CD4-positive, alpha-beta T cell treated with Interferon alpha-2 for 1 hour (primary cell): ENCODE results near the gene MESD.

Experiments
- DNase-seq, 2 donors: peaks; one replicate each; pipeline ENCODE4 v3.0.0-alpha.2; 2020 to 2022

The MESD gene

GRCh38 chr15:80932989-80933388 lies 56.6 kb downstream of the MESD start:
- DNase-seq, result no peak

GRCh38 chr15:80932513-80932815 lies 57.2 kb downstream of the MESD start:
- no peak for DNase-seq

GRCh38 chr15:80931721-80932512 lies 57.7 kb downstream of the MESD start:
- no peak for DNase-seq

- no peak for DNase-seq
These were observed 58.4 kb downstream of the MESD start for GRCh38 chr15:80931191-80931590.

- no peak for DNase-seq
These were observed 59.9 kb downstream of the MESD start for GRCh38 chr15:80929689-80930088.

- no peak for DNase-seq
These were observed 60.4 kb downstream of the MESD start for GRCh38 chr15:80929225-80929624.

GRCh38 chr15:80926126-80926525 lies 63.5 kb downstream of the MESD start:
- DNase-seq, result no peak

- no peak for DNase-seq
These were observed 64.0 kb downstream of the MESD start for GRCh38 chr15:80925597-80926059.

GRCh38 chr15:80924278-80924677 lies 65.3 kb downstream of the MESD start:
- DNase-seq, result no peak

- no peak for DNase-seq
These were observed 66.0 kb downstream of the MESD start for GRCh38 chr15:80923668-80924067.

GRCh38 chr15:80921736-80922410 lies 67.7 kb downstream of the MESD start:
- no peak for DNase-seq

GRCh38 chr15:80920271-80920699 lies 69.3 kb downstream of the MESD start:
- no peak for DNase-seq

- DNase-seq, result no peak
These were observed 71.3 kb downstream of the MESD start for GRCh38 chr15:80918196-80918783.

GRCh38 chr15:80916056-80916455 lies 73.6 kb downstream of the MESD start:
- no peak for DNase-seq

- no peak for DNase-seq
These were observed 74.1 kb downstream of the MESD start for GRCh38 chr15:80915472-80915871.

- DNase-seq, result no peak
These were observed 76.1 kb downstream of the MESD start for GRCh38 chr15:80913541-80913940.

GRCh38 chr15:80912673-80913072 lies 76.9 kb downstream of the MESD start:
- no peak for DNase-seq

GRCh38 chr15:80911821-80912220 lies 77.8 kb downstream of the MESD start:
- DNase-seq, result no peak

- no peak for DNase-seq
These were observed 83.4 kb downstream of the MESD start for GRCh38 chr15:80906159-80906766.

GRCh38 chr15:80904998-80905397 lies 84.6 kb downstream of the MESD start:
- no peak for DNase-seq

GRCh38 chr15:80902298-80902801 lies 87.3 kb downstream of the MESD start:
- DNase-seq, result no peak

- DNase-seq, result no peak
These were observed 91.6 kb downstream of the MESD start for GRCh38 chr15:80898040-80898439.
